ENCODE results near the gene CDH4.

The CDH4 gene

GRCh38 chr20:61516346-61517208 is 264.5 kb downstream of the CDH4 start:
- no peak for TF ChIP-seq CTCF (IDR thresholded peaks at IDR 0.05; ENCODE audit: low read depth, low read length)
- H3K4me3 ChIP-seq (ENCODE audit: low read depth, low read length): no peak overlapping the region

- H3K4me3 ChIP-seq (ENCODE audit: low read depth, low read length): no peak overlapping the region
- TF ChIP-seq CTCF (IDR thresholded peaks at IDR 0.05; ENCODE audit: low read depth, low read length): no peak
These were observed 265.4 kb downstream of the CDH4 start for GRCh38 chr20:61517419-61517818.

DNA sequence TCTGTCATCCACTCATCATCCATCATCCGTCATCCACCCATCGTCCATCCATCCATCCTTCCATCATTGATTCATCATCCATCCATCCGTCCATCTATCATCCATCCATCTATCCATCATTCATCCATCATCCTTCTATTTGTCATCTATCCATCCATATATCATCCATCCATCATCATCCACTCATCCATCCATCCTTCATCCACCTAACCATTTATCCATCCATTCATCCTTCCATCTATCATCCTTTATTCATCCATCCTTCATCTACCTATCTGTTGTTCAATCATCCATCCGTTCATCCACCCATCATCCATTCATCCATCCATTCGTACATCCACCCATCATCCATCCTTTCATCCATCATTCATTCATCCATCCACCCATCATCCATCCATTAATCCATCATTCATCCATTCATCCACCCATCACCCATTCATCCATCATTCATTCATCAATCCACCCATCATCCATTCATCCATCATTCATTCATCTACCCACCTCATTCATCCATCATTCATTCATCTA is 266.4 kb downstream of the CDH4 start:
- TF ChIP-seq CTCF (IDR thresholded peaks at IDR 0.05; ENCODE audit: low read depth, low read length): no peak

GRCh38 chr20:61519488-61519887 is 267.4 kb downstream of the CDH4 start:
- TF ChIP-seq CTCF (IDR thresholded peaks at IDR 0.05; ENCODE audit: low read depth, low read length): no peak
- no peak overlapping the region for H3K4me3 ChIP-seq (ENCODE audit: low read depth, low read length)

More for the DNA sequence above, 266.4 kb downstream of the CDH4 start:
- H3K4me3 ChIP-seq (ENCODE audit: low read depth, low read length): no peak overlapping the region

GRCh38 chr20:61520076-61520892 is 268.2 kb downstream of the CDH4 start:
- no peak for TF ChIP-seq CTCF (IDR thresholded peaks at IDR 0.05; ENCODE audit: low read depth, low read length)
- no peak overlapping the region for H3K4me3 ChIP-seq (ENCODE audit: low read depth, low read length)

GRCh38 chr20:61520893-61521460 is 268.9 kb downstream of the CDH4 start:
- TF ChIP-seq CTCF (IDR thresholded peaks at IDR 0.05; ENCODE audit: low read depth, low read length): no peak
- H3K4me3 ChIP-seq (ENCODE audit: low read depth, low read length): no peak overlapping the region
